ENCODE data around the gene C12orf57.

DNA sequence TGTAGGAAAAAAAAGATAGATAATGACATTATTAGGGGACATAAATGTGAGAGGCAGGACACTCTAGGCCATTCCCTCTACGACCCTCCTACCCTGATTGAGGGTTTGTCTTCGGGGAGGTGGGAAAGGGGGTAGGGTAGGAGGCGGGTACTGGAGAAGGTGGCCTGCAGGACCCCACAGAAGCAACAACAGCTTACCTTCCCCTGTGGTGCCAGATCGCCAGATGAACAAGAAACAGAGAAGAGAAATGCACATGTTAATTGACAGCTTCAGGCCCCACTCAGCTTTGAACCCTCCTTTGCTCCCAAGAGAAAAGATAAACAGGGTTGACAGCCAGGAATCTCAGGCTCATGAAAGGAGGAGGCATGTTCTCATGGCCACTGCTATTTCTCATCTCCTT, 21.9 kb downstream of the C12orf57 start:
- TF ChIP-seq, protein P1, sequence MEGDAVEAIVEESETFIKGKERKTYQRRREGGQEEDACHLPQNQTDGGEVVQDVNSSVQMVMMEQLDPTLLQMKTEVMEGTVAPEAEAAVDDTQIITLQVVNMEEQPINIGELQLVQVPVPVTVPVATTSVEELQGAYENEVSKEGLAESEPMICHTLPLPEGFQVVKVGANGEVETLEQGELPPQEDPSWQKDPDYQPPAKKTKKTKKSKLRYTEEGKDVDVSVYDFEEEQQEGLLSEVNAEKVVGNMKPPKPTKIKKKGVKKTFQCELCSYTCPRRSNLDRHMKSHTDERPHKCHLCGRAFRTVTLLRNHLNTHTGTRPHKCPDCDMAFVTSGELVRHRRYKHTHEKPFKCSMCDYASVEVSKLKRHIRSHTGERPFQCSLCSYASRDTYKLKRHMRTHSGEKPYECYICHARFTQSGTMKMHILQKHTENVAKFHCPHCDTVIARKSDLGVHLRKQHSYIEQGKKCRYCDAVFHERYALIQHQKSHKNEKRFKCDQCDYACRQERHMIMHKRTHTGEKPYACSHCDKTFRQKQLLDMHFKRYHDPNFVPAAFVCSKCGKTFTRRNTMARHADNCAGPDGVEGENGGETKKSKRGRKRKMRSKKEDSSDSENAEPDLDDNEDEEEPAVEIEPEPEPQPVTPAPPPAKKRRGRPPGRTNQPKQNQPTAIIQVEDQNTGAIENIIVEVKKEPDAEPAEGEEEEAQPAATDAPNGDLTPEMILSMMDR (conservative IDR thresholded peaks at IDR 0.05), result no peak
- no peak for TF ChIP-seq ZFX (IDR thresholded peaks at IDR 0.05)
